ENCODE data around the gene COL5A1. TPM values are rescaled to one million over a fixed set of nuclear protein-coding genes. Genes with fewer than 3 reads are reported as not detected.

Gene COL5A1
- total RNA-seq, 1 donor from 2014 or later = 28.9 TPM

DNA sequence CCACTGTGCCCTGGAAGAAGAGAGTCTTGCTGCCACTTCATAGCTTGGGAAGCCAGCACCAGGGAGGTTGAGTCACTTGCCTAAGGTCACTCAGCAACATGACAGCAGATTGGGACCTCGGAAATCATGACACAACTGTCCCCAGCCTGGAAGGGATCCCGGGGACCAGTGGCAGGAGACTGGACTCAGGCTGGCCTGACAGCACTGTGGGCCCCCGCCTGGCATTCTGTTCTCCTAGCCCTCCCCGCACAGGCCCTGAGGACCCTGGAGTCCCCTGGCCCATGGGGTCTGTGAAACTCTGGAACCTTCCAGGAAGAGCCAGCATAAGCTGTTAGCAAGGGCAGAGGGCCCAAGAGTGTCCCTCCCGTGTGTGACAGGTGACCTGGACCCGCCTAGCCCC, 64.9 kb downstream of the COL5A1 start:
- H3K4me3 Mint-ChIP-seq (ENCODE audit: unreplicated experiment) = no peak overlapping the region
- H3K27ac Mint-ChIP-seq (ENCODE audit: unreplicated experiment) = no peak overlapping the region
- DNase-seq = no peak
- peaks cover 6% of the 10 kb centered on the region for H3K9me3 Mint-ChIP-seq (ENCODE audit: unreplicated experiment)
- TF ChIP-seq, protein P1, sequence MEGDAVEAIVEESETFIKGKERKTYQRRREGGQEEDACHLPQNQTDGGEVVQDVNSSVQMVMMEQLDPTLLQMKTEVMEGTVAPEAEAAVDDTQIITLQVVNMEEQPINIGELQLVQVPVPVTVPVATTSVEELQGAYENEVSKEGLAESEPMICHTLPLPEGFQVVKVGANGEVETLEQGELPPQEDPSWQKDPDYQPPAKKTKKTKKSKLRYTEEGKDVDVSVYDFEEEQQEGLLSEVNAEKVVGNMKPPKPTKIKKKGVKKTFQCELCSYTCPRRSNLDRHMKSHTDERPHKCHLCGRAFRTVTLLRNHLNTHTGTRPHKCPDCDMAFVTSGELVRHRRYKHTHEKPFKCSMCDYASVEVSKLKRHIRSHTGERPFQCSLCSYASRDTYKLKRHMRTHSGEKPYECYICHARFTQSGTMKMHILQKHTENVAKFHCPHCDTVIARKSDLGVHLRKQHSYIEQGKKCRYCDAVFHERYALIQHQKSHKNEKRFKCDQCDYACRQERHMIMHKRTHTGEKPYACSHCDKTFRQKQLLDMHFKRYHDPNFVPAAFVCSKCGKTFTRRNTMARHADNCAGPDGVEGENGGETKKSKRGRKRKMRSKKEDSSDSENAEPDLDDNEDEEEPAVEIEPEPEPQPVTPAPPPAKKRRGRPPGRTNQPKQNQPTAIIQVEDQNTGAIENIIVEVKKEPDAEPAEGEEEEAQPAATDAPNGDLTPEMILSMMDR (IDR thresholded peaks at IDR 0.05; ENCODE audit: partially characterized antibody, unreplicated experiment) = no peak
- H3K27me3 Mint-ChIP-seq (ENCODE audit: unreplicated experiment) = peaks cover 2% of the 10 kb centered on the region
- no peaks in the 10 kb centered on the region for H3K36me3 Mint-ChIP-seq (ENCODE audit: unreplicated experiment)
- peaks cover 9% of the 10 kb centered on the region for H3K4me1 Mint-ChIP-seq (ENCODE audit: low read depth, unreplicated experiment)

GRCh38 chr9:134707031-134707680, 65.6 kb downstream of the COL5A1 start:
- Mint-ChIP-seq H3K9me3 (ENCODE audit: unreplicated experiment) (peaks cover 6% of the 10 kb centered on the region), H3K36me3 (ENCODE audit: unreplicated experiment) (no peaks in the 10 kb centered on the region), H3K4me3 (ENCODE audit: unreplicated experiment) (no peak overlapping the region), H3K27me3 (ENCODE audit: unreplicated experiment) (peaks cover 2% of the 10 kb centered on the region), H3K27ac (ENCODE audit: unreplicated experiment) (peak overlapping the region; percentile 77), H3K4me1 (ENCODE audit: low read depth, unreplicated experiment) (peaks cover 9% of the 10 kb centered on the region)
- peak; percentile 76 for DNase-seq
- TF ChIP-seq, protein P1 (IDR thresholded peaks at IDR 0.05; ENCODE audit: partially characterized antibody, unreplicated experiment) = no peak

GRCh38 chr9:134707731-134708671, 66.4 kb downstream of the COL5A1 start:
- Mint-ChIP-seq H3K27ac (ENCODE audit: unreplicated experiment) (peak overlapping the region; percentile 77), H3K36me3 (ENCODE audit: unreplicated experiment) (no peaks in the 10 kb centered on the region), H3K27me3 (ENCODE audit: unreplicated experiment) (peaks cover 2% of the 10 kb centered on the region), H3K9me3 (ENCODE audit: unreplicated experiment) (peaks cover 1% of the 10 kb centered on the region), H3K4me1 (ENCODE audit: low read depth, unreplicated experiment) (peaks cover 9% of the 10 kb centered on the region), H3K4me3 (ENCODE audit: unreplicated experiment) (peak overlapping the region; percentile 50)
- TF ChIP-seq, protein P1 (IDR thresholded peaks at IDR 0.05; ENCODE audit: partially characterized antibody, unreplicated experiment) = no peak
- peak; percentile 50 for DNase-seq

DNA sequence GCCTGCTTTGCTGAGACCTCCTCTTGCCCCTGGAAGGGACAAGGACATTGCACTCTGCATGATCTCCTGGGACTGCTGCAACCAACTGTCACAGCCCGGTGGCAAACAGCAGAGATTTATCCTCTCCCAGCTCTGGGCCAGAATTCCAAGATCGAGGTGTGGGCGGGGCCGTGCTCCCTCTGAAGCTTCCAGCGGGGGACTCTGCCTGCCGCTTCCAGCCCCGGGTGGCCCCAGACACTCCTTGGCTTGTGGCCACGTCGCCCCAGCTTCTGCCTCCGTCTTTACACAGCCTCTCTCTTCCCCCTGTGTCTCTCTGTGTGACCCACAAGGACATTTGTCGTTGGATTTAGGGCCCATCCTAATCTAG, 67.1 kb downstream of the COL5A1 start:
- peak overlapping the region; percentile 82 for H3K4me3 Mint-ChIP-seq (ENCODE audit: unreplicated experiment)
- peaks cover 8% of the 10 kb centered on the region for H3K4me1 Mint-ChIP-seq (ENCODE audit: low read depth, unreplicated experiment)
- peaks cover 1% of the 10 kb centered on the region for H3K9me3 Mint-ChIP-seq (ENCODE audit: unreplicated experiment)
- H3K36me3 Mint-ChIP-seq (ENCODE audit: unreplicated experiment) = peaks cover 6% of the 10 kb centered on the region
- peak; percentile 49 for DNase-seq
- peak overlapping the region; percentile 38 for H3K27ac Mint-ChIP-seq (ENCODE audit: unreplicated experiment)
- TF ChIP-seq, protein P1 (IDR thresholded peaks at IDR 0.05; ENCODE audit: partially characterized antibody, unreplicated experiment) = no peak
- H3K27me3 Mint-ChIP-seq (ENCODE audit: unreplicated experiment) = peaks cover 2% of the 10 kb centered on the region

All from glutamatergic neuron (in vitro differentiated cells).